ENCODE measurements around the gene TASOR2.

DNA sequence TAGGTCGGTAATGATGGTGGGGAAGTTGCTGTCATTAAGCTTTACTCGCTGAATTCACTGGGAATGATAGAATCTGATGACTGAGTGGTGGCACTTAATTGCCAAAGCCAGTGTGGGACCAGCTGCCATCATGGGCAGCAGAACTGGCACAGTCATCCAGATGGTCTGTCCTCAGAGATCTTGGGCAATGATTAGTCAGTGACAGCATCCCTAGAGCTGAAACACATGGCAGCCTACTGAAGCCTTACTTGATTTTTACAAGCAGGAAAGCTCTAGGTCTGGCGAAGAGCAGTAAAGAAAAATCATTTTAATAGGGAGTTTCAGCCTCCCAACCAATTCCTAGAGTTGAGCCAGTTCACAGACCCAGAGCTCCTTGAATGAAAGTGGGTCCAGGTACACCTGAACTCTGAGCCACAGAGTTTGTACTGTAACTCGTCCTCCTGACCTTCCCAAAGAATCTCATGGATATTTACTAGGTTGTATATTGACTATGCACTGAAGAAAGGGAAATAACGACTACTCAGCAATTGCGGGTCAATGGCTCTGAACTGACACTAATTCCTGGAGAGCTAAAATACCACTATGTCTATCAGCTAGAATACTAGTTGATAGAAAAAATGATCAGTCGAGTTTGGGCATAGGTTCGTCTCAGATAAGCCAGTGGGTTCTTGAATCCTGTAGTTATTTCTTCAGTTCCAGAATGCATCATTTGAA is 13.8 kb upstream of the TASOR2 start:
- TF ChIP-seq BHLHE40 (IDR thresholded peaks at IDR 0.05; ENCODE audit: low read depth, low read length) (no peak), CHD1 (IDR thresholded peaks at IDR 0.05; ENCODE audit: low read depth, low read length) (no peak), POLR2A (IDR thresholded peaks at IDR 0.05; ENCODE audit: low read depth, low read length) (no peak)
- TF ChIP-seq, protein P1, sequence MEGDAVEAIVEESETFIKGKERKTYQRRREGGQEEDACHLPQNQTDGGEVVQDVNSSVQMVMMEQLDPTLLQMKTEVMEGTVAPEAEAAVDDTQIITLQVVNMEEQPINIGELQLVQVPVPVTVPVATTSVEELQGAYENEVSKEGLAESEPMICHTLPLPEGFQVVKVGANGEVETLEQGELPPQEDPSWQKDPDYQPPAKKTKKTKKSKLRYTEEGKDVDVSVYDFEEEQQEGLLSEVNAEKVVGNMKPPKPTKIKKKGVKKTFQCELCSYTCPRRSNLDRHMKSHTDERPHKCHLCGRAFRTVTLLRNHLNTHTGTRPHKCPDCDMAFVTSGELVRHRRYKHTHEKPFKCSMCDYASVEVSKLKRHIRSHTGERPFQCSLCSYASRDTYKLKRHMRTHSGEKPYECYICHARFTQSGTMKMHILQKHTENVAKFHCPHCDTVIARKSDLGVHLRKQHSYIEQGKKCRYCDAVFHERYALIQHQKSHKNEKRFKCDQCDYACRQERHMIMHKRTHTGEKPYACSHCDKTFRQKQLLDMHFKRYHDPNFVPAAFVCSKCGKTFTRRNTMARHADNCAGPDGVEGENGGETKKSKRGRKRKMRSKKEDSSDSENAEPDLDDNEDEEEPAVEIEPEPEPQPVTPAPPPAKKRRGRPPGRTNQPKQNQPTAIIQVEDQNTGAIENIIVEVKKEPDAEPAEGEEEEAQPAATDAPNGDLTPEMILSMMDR (conservative IDR thresholded peaks at IDR 0.05; ENCODE audit: low read depth, low read length), result no peak
- TF ChIP-seq, protein P2, sequence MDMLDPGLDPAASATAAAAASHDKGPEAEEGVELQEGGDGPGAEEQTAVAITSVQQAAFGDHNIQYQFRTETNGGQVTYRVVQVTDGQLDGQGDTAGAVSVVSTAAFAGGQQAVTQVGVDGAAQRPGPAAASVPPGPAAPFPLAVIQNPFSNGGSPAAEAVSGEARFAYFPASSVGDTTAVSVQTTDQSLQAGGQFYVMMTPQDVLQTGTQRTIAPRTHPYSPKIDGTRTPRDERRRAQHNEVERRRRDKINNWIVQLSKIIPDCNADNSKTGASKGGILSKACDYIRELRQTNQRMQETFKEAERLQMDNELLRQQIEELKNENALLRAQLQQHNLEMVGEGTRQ (IDR thresholded peaks at IDR 0.05; ENCODE audit: low read depth, low read length), result no peak
